H9 (cell line): Measurements from ENCODE around the gene QRICH2. TPM values are rescaled to one million over a fixed set of nuclear protein-coding genes. Genes with fewer than 3 reads are reported as not detected.
A peak's percentile ranks its signal among the peaks of the same experiment; 100 is the strongest.

Experiments used
- DNase-seq: peaks from one replicate; pipeline ENCODE4 v3.0.0-alpha.2; 2017
- H2AFZ ChIP-seq: one replicate; pipeline ENCODE4 v1.6.1; 2013; ENCODE audit warnings: mild to moderate bottlenecking, low read length, control low read depth, moderate library complexity
- H2AK5ac ChIP-seq: 2 replicates; pipeline ENCODE4 v1.6.1; 2013; ENCODE audit warnings: low read length, control low read depth, mixed read lengths; ENCODE audit not compliant: insufficient read length
- H2BK120ac ChIP-seq: one replicate; pipeline ENCODE4 v1.6.1; 2013; ENCODE audit warnings: low read depth, mild to moderate bottlenecking, low read length, control low read depth, inconsistent platforms; ENCODE audit not compliant: poor library complexity, severe bottlenecking
- H2BK12ac ChIP-seq: 2 replicates; pipeline ENCODE4 v1.6.1; 2013; ENCODE audit warnings: low read length, control low read depth, mixed read lengths, low read depth; ENCODE audit not compliant: insufficient read length
- H2BK15ac ChIP-seq: 2 replicates; pipeline ENCODE4 v1.6.1; 2013; ENCODE audit warnings: low read depth, low read length, control low read depth
- H2BK20ac ChIP-seq: one replicate; pipeline ENCODE4 v1.6.1; 2013; ENCODE audit warnings: low read depth, mild to moderate bottlenecking, low read length, control low read depth, inconsistent platforms; ENCODE audit not compliant: poor library complexity, severe bottlenecking
- H2BK5ac ChIP-seq: 2 replicates; pipeline ENCODE4 v1.6.1; 2013; ENCODE audit warnings: low read length, control low read depth, mixed read lengths; ENCODE audit not compliant: insufficient read length
- H3K14ac ChIP-seq: 2 replicates; pipeline ENCODE4 v1.6.1; 2013; ENCODE audit warnings: low read length, control low read depth; ENCODE audit not compliant: insufficient read depth
- H3K18ac ChIP-seq: 2 replicates; pipeline ENCODE4 v1.6.1; 2013; ENCODE audit warnings: low read depth, mild to moderate bottlenecking, mixed read lengths, low read length, control low read depth; ENCODE audit not compliant: insufficient read length
- H3K23ac ChIP-seq: 2 replicates; pipeline ENCODE4 v1.6.1; 2013; ENCODE audit warnings: low read length, control low read depth, mixed read lengths, low read depth; ENCODE audit not compliant: insufficient read length
- H3K23me2 ChIP-seq: 2 replicates; pipeline ENCODE4 v1.6.1; 2013; ENCODE audit warnings: low read depth, mild to moderate bottlenecking, mixed read lengths, low read length, control low read depth; ENCODE audit not compliant: insufficient read length, poor library complexity, severe bottlenecking
- H3K27ac ChIP-seq: 2 replicates; pipeline ENCODE4 v1.5.1; 2013; ENCODE audit warnings: low read length, control low read depth, mixed read lengths, low read depth; ENCODE audit not compliant: insufficient read length
- H3K27me3 ChIP-seq: 2 replicates; pipeline ENCODE4 v1.6.1; 2013; ENCODE audit warnings: low read length, control low read depth, inconsistent platforms; ENCODE audit not compliant: insufficient read depth
- H3K4ac ChIP-seq: 2 replicates; pipeline ENCODE4 v1.6.1; 2013; ENCODE audit warnings: low read depth, mild to moderate bottlenecking, control low read depth, inconsistent platforms, low read length, moderate library complexity
- H3K4me1 ChIP-seq: 2 replicates; pipeline ENCODE4 v1.6.1; 2013; ENCODE audit warnings: low read length, control low read depth, inconsistent platforms; ENCODE audit not compliant: insufficient read depth
- H3K4me2 ChIP-seq: 2 replicates; pipeline ENCODE4 v1.6.1; 2013; ENCODE audit warnings: low read length, control low read depth, mixed read lengths; ENCODE audit not compliant: insufficient read length, insufficient read depth
- H3K56ac ChIP-seq: 2 replicates; pipeline ENCODE4 v1.6.1; 2013; ENCODE audit warnings: low read depth, mild to moderate bottlenecking, mixed read lengths, low read length, control low read depth; ENCODE audit not compliant: insufficient read length
- H3K79me1 ChIP-seq: 2 replicates; pipeline ENCODE4 v1.6.1; 2013; ENCODE audit warnings: low read depth, mild to moderate bottlenecking, moderate library complexity, low read length, control low read depth, inconsistent platforms; ENCODE audit not compliant: insufficient read depth, poor library complexity, severe bottlenecking
- H3K79me2 ChIP-seq: 2 replicates; pipeline ENCODE4 v1.6.1; 2013; ENCODE audit warnings: low read length, control low read depth, inconsistent platforms; ENCODE audit not compliant: insufficient read depth
- H3K9ac ChIP-seq: 2 replicates; pipeline ENCODE4 v1.6.1; 2013; ENCODE audit warnings: low read length, control low read depth, mixed read lengths; ENCODE audit not compliant: insufficient read length; ENCODE audit errors: extremely low read depth
- H3K9me3 ChIP-seq: one replicate; pipeline ENCODE4 v1.6.1; 2013; ENCODE audit warnings: low read depth, low read length, inconsistent platforms; ENCODE audit not compliant: control insufficient read depth
- H3T11ph ChIP-seq: one replicate; pipeline ENCODE4 v1.6.1; 2013; ENCODE audit warnings: mild to moderate bottlenecking, low read length, control low read depth, inconsistent platforms
- H4K20me1 ChIP-seq: one replicate; pipeline ENCODE4 v1.6.1; 2013; ENCODE audit not compliant: control insufficient read depth, insufficient read length, insufficient read depth
- H4K5ac ChIP-seq: 2 replicates; pipeline ENCODE4 v1.6.1; 2013; ENCODE audit warnings: low read depth, mild to moderate bottlenecking, mixed read lengths, low read length, control low read depth; ENCODE audit not compliant: insufficient read length
- H4K8ac ChIP-seq: replicated peaks from 2 replicates; pipeline ENCODE4 v1.6.1; 2013; ENCODE audit warnings: low read length, control low read depth, mixed read lengths, low read depth; ENCODE audit not compliant: insufficient read length
- H4K91ac ChIP-seq: 2 replicates; pipeline ENCODE4 v1.6.1; 2013; ENCODE audit warnings: low read depth, mild to moderate bottlenecking, moderate library complexity, mixed read lengths, low read length, control low read depth; ENCODE audit not compliant: insufficient read length
- H3K27ac Mint-ChIP-seq, 3 experiments: 2 replicates in 2 of 3; 3 replicates in 1 of 3; pipeline ENCODE4 v1.8.0; 2020 to 2021; ENCODE audit warnings: mixed read lengths in 3 of 3, mild to moderate bottlenecking in 1 of 3, moderate library complexity in 1 of 3
- H3K27me3 Mint-ChIP-seq: 2 replicates; pipeline ENCODE4 v1.8.0; 2021; ENCODE audit warnings: low read depth, mild to moderate bottlenecking, moderate library complexity, mixed read lengths
- H3K36me3 Mint-ChIP-seq, 3 experiments: 2 replicates in 2 of 3; 3 replicates in 1 of 3; pipeline ENCODE4 v1.8.0; 2020 to 2021; ENCODE audit warnings: low read depth in 3 of 3, mixed read lengths in 3 of 3; ENCODE audit not compliant: insufficient read depth in 1 of 3
- H3K4me1 Mint-ChIP-seq, 2 experiments: 2 replicates each; pipeline ENCODE4 v1.8.0; 2020; ENCODE audit warnings: mixed read lengths in 2 of 2
- H3K4me3 Mint-ChIP-seq, 2 experiments: 2 replicates in 1 of 2; 3 replicates in 1 of 2; pipeline ENCODE4 v1.8.0; 2020 to 2021; ENCODE audit warnings: mild to moderate bottlenecking in 2 of 2, mixed read lengths in 2 of 2, moderate library complexity in 1 of 2
- H3K9me3 Mint-ChIP-seq, 2 experiments: 2 replicates in 1 of 2; 3 replicates in 1 of 2; pipeline ENCODE4 v1.8.0; 2020; ENCODE audit warnings: mild to moderate bottlenecking in 2 of 2, mixed read lengths in 2 of 2, moderate library complexity in 1 of 2
- CTCF ChIP-seq: fragments of 200-600 bp; sonication (generic); conservative IDR thresholded peaks from 3 replicates; pipeline ENCODE4 v1.8.0; 2021; ENCODE audit warnings: antibody characterized with exemption, mild to moderate bottlenecking
- WGBS: extraction: QIAGEN DNeasy Blood & Tissue Kit; methylation state at CpG from one replicate; pipeline ENCODE4 v1.1.7; 2013; ENCODE audit warnings: missing lambda C conversion rate, low lambda C conversion rate, mixed read lengths; ENCODE audit not compliant: insufficient read length; ENCODE audit errors: extremely low coverage; 5-methylcytosine and 5-hydroxymethylcytosine counted together
- total RNA-seq: library from RNA; stranded (reverse); gene quantifications from 2 replicates; pipeline ENCODE4 v1.2.1, GENCODE V29; 2021

Gene QRICH2
- total RNA-seq, 1 experiment from 2014 or later = 3.2 TPM

DNA sequence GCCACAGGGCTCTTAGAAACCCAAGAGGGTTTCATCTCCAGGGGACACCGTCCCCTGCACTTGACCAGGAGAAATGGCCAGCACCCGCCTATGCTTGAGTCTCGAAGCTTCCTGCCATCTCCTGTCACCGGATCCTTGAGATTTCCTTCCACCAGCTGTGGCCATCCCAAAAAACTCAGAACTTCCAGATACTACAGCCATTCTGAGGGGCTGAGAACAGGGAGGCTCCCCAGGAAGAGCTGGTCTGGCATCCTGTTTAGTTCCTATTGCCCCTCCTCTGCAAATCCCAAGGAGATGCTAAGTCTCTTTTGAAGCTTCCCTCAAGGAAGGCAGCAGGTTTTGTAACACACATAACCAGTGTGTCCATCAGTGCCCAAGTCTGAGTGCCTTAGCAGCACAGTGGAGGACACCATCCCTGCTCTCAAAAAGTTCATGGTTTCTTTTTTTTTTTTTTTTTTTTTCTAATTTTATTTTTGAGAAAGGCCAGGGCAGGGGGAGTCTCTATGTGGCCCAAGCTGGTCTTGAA lies 41.0 kb downstream of the QRICH2 start:
- H3K4me2 ChIP-seq = no peak overlapping the region
- no peak overlapping the region for H2BK5ac ChIP-seq
- no peak overlapping the region for H3K27ac ChIP-seq
- no peak overlapping the region for H2AK5ac ChIP-seq
- H3K4me1 ChIP-seq = peaks cover 5% of the 10 kb centered on the region
- peaks cover 7% of the 10 kb centered on the region for H3K79me1 ChIP-seq
- no peak overlapping the region for H4K5ac ChIP-seq
- WGBS = no CpG with 5 or more reads among the region's 4 CpGs
- H3K4ac ChIP-seq = no peak overlapping the region
- H3K79me2 ChIP-seq = peaks cover 2% of the 10 kb centered on the region; the same call in 1 of the 2 replicates
- no peak overlapping the region for H3K56ac ChIP-seq
- Mint-ChIP-seq H3K4me1 (peaks cover 38 to 57% of the 10 kb centered on the region in 2 experiments), H3K9me3 (no peaks in the 10 kb centered on the region), H3K36me3 (peaks cover 2 to 15% (median 10%) of the 10 kb centered on the region in 3 experiments; a peak in 6 of 7 replicates), H3K4me3 (peak overlapping the region; percentile 77 to 87), H3K27ac (no peak overlapping the region; a peak in 1 of 7 replicates), H3K27me3 (no peaks in the 10 kb centered on the region)
- H2BK20ac ChIP-seq = no peak overlapping the region
- H3K23ac ChIP-seq = no peak overlapping the region
- no peak overlapping the region for H2BK120ac ChIP-seq
- no peak overlapping the region for H2BK15ac ChIP-seq
- no peaks in the 10 kb centered on the region for H4K20me1 ChIP-seq
- H3K9ac ChIP-seq = no peak overlapping the region
- TF ChIP-seq CTCF = no peak
- no peak overlapping the region for H4K91ac ChIP-seq
- no peak overlapping the region for H2BK12ac ChIP-seq
- H2AFZ ChIP-seq = no peak overlapping the region
- peaks cover 4% of the 10 kb centered on the region for H3K23me2 ChIP-seq
- no peak overlapping the region for H3K14ac ChIP-seq
- H3K18ac ChIP-seq = no peak overlapping the region
- H3K27me3 ChIP-seq = no peaks in the 10 kb centered on the region
- DNase-seq = no peak
- H3T11ph ChIP-seq = no peak overlapping the region
- no peaks in the 10 kb centered on the region for H3K9me3 ChIP-seq
- H4K8ac ChIP-seq = no peak overlapping the region
